Caki2 (cell line): Measurements from ENCODE around the gene MAFF. TPM values are rescaled to one million over a fixed set of nuclear protein-coding genes. Genes with fewer than 3 reads are reported as not detected.

Experiments used
- DNase-seq: peaks from one replicate; pipeline ENCODE4 v3.0.0-alpha.2; 2015; ENCODE audit warnings: low read depth
- in situ Hi-C: cut with HindIII; loops from 2 replicates; pipeline ENCODE4 v1.10.0; 2016; ENCODE audit warnings: low sequenced_read_pairs, low pct_unique_long_range_greater_than_20kb, mixed read lengths
- total RNA-seq: library from RNA; depleted of rRNA; stranded (reverse); fragments of >200 nt; shearing (Covaris generic); gene quantifications from 2 replicates; pipeline ENCODE4 v1.2.3, GENCODE V29; 2014; ENCODE audit warnings: low replicate concordance; rRNA removed

The MAFF gene
- total RNA-seq, 1 experiment from 2014 or later = 24.5 TPM

- in situ Hi-C loops = no loop called here
Measured at GRCh38 chr22:38257650-38258250, 56.0 kb downstream of the MAFF start.

GRCh38 chr22:38258895-38259294 is 57.1 kb downstream of the MAFF start:
- DNase-seq = no peak
- in situ Hi-C loops = no loop called here

More at GRCh38 chr22:38257650-38258250, 56.0 kb downstream of the MAFF start:
- DNase-seq = no peak

GRCh38 chr22:38259370-38259769 is 57.6 kb downstream of the MAFF start:
- in situ Hi-C loops = no loop called here
- DNase-seq = no peak

GRCh38 chr22:38260761-38261681 is 59.2 kb downstream of the MAFF start:
- in situ Hi-C loops = no loop called here
- DNase-seq = no peak

GRCh38 chr22:38262051-38262795 is 60.4 kb downstream of the MAFF start:
- in situ Hi-C loops = no loop called here
- DNase-seq = no peak

GRCh38 chr22:38264322-38264843 is 62.6 kb downstream of the MAFF start:
- DNase-seq = no peak
- in situ Hi-C loops = no loop called here

Other genes with a start within 250 kb of the MAFF start
- 0.17 and 0.90 TPM in 2 replicates for gene C22orf23, start 248.4 kb upstream of the MAFF start, total RNA-seq
- 275 and 283 TPM in 2 replicates for gene POLR2F, start 248.3 kb upstream of the MAFF start, total RNA-seq
- gene SOX10, start 217.4 kb upstream of the MAFF start, total RNA-seq = not detected in 2 replicates
- 11.1 and 30.8 TPM in 2 replicates for gene PICK1, start 144.6 kb upstream of the MAFF start, total RNA-seq
- gene SLC16A8, start 117.8 kb upstream of the MAFF start, total RNA-seq = not detected in 2 replicates
- gene BAIAP2L2, start 91.3 kb upstream of the MAFF start, total RNA-seq = 4.0 and 8.1 TPM in 2 replicates
- 12.6 and 13.4 TPM in 2 replicates for gene PLA2G6, start 20.2 kb upstream of the MAFF start, total RNA-seq
- gene TMEM184B, start 71.0 kb downstream of the MAFF start, total RNA-seq = 31.2 and 46.9 TPM in 2 replicates
- gene CSNK1E, start 115.4 kb downstream of the MAFF start, total RNA-seq = 62.6 and 62.7 TPM in 2 replicates